Renal cortical epithelial cell (primary cell): ENCODE results near the gene SELENOM. TPM values are rescaled to one million over a fixed set of nuclear protein-coding genes. Genes with fewer than 3 reads are reported as not detected.
"Not testable (repeated sequence)": the region's sequence is repeated elsewhere in the genome, so short reads cannot be mapped to it uniquely, and the experiment has no call there.

Source experiments
- DNase-seq: peaks from one replicate; pipeline ENCODE4 v3.0.0-alpha.2; 2011; ENCODE audit warnings: low read depth
- total RNA-seq: library from RNA; depleted of rRNA; stranded (reverse); fragments of >200 nt; gene quantifications from 2 replicates; pipeline ENCODE4 v1.2.3, GENCODE V29; 2014

SELENOM gene
- total RNA-seq, 1 donor from 2014 or later: 57.9 TPM

DNA sequence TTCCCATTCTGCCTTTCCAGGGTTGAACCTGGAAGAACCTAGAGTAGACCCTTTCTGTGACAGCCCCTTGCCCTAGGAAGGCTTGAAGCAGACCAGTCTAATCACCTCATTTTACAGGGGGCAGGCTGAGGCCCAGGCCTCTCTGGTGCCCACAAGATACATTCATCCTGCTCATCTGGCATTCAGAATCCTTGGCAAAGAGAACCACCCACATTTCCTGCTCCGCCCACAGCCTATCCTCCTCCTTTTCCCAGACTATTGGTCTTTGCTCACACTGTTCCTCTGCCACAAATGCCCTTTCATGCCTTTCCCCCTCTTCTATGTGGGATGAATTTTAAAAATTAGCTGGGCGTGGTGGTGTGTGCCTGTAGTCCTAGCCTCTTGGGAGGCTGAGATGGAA is 29.0 kb downstream of the SELENOM start:
- not testable (repeated sequence) for DNase-seq

DNA sequence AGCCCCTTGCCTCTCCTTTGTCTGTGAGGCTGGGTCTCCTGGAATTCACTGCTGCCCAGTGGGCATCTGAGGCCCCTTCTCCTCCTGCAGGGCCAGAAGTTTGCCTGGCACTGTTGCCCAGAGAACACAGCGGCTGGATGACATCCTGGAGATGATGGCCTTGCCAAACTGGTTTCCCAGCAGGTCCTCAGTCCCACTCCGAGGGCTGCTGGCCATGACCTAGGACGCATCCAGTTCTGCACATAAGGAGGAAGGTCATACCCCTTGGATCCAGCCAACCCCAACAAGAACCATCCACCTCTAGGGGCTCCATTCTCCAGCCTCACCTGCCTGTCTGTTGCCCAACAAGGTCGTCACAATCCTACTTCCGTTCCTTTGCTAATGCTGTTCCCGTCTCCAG is 29.7 kb downstream of the SELENOM start:
- DNase-seq: no peak

DNA sequence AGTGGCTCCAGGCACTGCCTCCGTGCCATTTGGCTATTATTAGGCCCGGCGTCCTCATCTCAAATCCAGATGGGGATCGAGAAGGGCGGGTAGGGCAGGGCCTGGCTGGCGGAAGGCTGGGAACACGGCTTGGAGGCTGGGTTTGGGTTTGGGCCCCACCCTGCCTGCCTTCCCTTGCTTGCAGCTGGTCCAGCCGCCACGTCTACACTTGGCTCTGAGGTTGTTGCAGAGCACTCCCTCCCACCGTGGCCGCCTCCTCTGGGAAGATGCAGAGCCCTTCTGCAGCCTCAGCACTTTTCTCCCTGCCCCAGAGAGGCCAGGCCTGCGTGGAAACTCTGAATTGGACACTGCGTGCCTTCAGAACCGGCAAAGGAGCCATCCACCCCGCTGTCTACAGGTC is 31.4 kb downstream of the SELENOM start:
- DNase-seq: no peak

DNA sequence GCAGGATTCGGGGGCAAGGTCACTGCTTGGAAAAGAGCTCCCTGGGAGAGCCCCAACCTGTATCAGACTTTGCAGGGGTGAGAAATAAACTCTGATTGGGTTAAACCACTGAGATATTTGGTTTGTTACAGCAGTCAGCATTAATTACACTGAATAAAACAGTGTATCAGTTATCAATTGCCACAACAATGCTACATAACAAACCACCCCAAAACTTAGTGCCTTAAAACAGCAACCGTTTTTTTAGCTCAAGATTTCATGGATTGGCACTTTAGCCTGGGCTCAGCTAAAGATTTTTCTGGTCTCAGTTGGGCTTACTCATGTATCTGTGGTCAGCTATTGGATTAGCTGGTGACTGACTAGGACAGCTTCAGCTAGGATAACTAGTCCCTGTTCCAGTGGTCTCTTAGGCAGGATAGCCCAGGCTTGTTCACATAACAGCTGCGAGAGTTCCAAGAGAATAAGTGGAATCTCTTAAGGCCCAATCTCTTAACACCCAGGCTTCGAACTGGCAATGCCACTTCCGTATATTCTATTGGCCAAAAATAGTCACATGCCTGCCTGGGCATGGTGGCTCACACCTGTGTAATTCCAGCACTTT is 33.7 kb downstream of the SELENOM start:
- not testable (repeated sequence) for DNase-seq

DNA sequence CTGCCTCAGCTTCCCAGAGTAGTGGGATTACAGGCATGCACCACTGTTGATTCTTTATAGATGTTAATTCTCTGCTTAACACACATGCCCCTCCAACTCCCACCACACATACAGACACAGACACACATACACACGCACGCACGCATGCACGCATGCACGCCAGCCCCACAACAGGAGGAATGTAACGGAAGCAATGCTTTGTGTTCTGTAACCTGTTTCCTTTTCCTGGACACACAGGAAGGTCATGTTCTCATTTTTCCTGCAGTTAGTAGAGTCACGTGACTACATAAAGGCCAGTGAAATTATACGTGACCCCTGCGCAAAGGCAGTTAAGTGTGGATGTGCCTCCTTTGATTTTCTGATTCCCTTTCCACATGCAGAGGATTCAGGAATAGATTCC is 34.2 kb downstream of the SELENOM start:
- not testable (repeated sequence) for DNase-seq

DNA sequence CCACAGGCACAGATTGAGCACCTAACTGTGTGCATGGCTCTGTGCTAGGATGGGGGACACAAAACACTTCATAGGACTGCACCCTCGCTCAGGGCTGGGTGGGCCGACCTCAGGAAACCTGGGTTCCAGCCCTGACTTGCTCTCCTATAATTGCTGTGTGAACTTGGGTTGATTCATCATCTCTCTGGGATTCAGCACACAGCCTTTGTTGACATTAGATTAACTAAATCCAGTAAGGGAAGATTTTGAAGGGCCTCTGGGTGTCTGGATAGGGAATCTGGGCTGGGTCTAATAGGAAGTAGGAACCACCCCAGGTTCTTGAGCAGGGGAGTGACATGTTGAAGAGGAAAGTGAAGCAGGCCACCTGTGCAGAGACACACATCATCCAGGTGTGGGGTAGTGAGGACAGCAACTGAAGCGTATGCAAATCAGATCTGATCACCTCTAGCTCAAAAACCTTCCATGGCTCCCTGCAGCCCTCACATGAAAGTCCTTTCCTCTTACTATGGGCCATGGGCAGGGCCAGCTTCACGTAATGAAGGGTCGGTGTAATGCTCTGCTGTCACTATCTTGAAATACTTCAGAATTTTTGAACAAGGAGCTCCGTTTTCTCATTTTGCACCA is 37.6 kb downstream of the SELENOM start:
- not testable (repeated sequence) for DNase-seq

DNA sequence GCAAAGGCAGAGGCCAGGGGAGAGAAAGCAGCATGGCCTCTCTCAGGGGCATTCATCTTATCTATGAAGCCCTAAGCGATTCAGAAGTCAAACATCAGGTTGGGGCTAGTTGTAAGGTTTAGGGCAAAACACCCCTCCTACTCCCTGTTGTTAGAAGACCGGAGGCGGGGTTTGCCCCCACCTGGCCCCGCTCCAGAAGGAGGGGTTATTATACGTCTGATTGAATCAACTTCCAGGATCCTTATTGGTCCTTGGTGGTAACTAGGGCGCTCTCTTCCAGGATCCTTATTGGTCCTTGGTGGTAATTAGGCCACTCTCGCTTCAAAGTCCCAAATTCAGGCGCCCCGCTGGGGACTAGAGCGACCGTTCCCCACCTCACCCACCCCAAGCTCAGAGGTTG is 38.4 kb downstream of the SELENOM start:
- DNase-seq: no peak

DNA sequence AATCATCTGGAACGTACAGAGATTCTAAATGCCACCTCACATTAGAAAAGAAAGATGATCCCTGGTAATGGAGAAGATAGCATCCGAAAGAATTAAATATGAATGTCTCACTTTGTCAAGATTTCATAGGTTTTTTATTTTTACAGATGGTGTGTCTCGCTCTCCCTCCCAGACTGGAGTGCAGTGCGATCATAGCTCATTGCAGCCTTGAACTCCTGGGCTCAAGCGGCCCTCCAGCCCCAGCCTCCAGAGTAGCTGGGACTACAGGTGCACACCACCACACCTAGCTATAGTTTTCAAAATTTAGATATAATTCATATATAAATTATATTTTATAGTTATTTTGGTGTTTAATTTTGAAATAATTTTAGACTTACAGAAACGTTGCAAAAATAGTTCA is 43.0 kb downstream of the SELENOM start:
- DNase-seq: no peak

DNA sequence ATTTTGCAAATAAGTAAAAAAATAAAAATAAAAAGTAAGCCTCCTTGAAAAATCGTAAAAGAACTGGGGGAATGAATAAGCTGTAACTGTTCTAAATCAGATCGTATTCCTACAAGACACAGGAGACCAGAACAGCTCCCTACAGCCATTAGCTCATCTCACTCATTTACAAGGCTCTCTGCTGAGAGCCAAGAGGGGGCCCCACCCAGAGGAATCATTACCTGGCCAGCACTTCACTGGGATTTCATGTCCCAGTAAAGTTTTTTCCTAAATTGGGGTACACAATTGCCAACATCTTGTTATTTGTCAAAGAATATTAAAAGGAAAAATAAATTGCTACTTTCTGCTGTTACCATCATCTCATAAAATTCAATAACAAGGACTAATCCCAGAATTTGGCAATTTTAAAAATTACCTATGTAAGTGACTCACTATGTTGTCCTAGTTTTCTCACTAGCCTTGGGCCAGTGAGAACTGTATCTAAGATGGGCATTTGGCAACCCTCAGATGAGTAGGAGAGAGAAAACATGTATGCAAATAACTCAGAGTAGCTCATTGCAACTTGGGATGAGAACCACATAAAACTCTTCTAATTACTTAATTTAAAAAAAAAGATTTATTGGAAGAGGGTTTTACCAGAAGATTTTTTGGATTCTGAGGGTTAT is 44.7 kb downstream of the SELENOM start:
- no peak for DNase-seq

DNA sequence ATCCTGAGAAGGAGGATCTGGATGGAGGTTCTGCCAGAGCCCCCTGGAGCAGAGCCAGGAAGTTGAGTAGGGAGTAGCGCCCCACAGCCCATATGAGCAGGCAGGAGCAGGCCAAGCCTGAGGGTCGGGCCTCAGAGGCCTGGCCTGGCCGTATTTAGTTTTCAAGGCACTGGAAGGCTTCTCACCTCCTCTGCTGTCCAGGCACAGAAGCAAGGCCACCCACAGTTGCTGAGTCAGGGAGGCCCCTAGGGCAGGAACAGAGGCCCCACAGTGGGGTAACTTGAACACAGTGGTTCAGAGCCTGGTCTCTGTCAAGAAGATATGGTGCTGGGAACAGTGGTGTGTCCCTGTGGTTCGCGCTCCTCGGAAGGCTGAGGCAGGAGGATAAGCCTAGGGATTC is 47.7 kb downstream of the SELENOM start:
- not testable (repeated sequence) for DNase-seq

DNA sequence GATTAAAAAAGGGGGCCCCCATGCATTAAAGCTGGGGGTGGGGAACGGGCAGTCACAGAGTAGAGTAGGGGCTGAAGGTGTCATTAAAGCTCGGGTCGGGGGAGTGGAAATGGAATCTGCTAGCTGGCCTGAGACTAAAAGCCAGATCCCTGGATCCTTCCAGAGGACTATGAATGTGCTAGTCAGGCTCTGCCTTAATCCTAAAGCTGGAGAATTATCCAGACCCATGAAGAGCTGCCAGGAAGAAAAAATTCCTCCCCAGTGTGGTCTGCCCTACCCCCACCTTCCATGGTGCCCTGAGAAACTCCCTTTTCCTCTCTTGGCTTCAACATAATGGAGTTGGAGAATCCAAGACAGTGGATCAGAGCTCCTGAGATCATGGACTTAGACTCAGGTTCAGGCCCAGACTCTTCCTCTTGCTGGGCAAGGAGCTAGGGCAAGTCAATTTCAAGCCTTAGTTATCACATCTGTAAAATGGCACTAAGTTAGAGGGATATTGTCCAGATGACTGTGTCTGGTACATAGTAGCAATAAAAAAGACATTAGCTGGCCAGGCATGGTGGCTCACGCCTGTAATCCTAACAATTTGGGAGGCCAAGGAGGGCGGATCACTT is 50.3 kb downstream of the SELENOM start:
- DNase-seq: no peak

DNA sequence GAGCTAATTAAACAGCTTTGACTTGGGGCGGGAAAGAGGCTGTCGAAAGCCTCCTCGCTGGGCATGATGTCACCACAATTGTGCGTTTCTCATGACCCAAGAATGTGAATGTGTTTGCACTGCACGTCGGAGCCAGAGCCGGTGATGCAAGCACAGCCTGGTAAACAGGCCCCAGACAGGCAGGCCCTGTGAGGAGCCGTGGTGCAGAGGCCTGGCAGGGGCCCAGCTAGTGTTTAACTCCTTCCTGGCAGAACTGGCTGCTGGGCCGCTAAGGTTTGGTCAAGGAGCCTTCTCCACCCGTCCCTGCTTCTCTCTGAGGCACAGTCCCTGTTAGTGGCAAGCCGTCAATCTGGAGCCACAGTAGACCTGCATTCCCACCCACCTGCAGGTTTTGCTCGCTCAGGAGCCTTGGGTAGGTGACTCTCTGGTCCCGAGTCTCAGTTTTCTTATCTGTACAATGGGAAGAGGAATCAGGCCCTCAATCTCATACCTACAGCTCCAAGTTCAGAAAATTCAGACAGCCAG is 51.7 kb downstream of the SELENOM start:
- peak; percentile 92 for DNase-seq

DNA sequence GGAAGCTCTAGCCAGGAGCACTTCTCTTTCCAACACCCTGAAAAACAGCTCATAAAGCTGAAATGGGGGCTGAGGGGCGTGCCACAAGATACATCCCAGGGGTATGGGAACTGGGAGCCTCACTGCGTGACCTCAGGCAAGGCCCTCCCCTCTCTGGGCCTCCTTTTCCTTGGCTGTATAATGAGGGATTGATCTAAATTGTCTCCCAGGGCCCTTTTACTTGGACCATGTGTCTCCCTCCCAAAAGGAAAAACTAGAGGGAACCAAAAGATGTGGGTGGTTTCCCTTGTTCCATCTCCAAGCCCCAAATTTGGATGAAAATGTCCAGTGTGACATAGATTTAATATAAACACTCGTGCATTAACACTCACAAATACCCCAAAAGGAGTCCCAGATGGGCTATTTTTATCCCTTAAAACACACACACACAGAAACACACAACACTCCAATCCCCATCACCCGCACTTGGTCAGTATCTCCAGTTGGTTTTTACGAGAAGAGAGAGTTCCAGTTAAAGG is 52.2 kb downstream of the SELENOM start:
- DNase-seq: no peak

Other genes starting within 250 kb of the SELENOM start
- gene MORC2, start 138.8 kb downstream of the SELENOM start, total RNA-seq: 9.0 and 48.7 TPM in 2 replicates
- 30.0 and 90.7 TPM in 2 replicates for gene TUG1, start 138.3 kb downstream of the SELENOM start, total RNA-seq
- gene SMTN, start 26.2 kb downstream of the SELENOM start, total RNA-seq: 136 and 162 TPM in 2 replicates
- gene INPP5J, start 15.4 kb upstream of the SELENOM start, total RNA-seq: 0.87 and 4.0 TPM in 2 replicates
- gene PLA2G3, start 32.9 kb upstream of the SELENOM start, total RNA-seq: not detected in 2 replicates
- 45.0 and 50.9 TPM in 2 replicates for gene RNF185, start 52.6 kb upstream of the SELENOM start, total RNA-seq
- 54.5 and 106 TPM in 2 replicates for gene LIMK2, start 104.7 kb upstream of the SELENOM start, total RNA-seq
- gene PIK3IP1, start 184.9 kb upstream of the SELENOM start, total RNA-seq: 28.5 and 30.9 TPM in 2 replicates
- gene PATZ1, start 238.8 kb upstream of the SELENOM start, total RNA-seq: 17.7 and 19.2 TPM in 2 replicates